A172 (cell line): ENCODE results near the gene MYO18B. TPM values are rescaled to one million over a fixed set of nuclear protein-coding genes. Genes with fewer than 3 reads are reported as not detected.

Experiments used
- DNase-seq: peaks from one replicate; pipeline ENCODE4 v3.0.0-alpha.2; 2015; ENCODE audit warnings: low spot score
- total RNA-seq: library from RNA; depleted of rRNA; stranded (reverse); fragments of >200 nt; shearing (Covaris generic); gene quantifications from 2 replicates; pipeline ENCODE4 v1.2.3, GENCODE V29; 2014

MYO18B gene
- total RNA-seq, 1 experiment from 2014 or later = not detected

DNA sequence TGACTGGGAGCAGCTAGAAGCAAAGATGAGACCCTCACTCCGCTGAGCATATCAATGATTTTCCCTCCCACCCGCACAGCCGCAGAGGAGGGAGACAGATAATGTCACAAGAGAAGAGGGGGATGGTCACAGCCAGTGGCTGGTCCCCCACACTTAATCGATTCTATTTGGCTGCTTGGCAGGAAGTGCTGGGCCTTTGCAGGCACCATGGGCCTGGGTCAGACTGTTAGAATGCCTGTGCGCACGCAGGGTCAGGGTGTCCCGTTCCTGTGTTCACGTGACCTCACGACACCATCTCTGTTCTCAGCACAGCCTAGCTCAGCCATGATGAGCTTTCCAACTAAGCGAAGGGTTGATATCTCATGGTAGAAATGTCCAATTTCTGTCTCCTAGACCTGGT, 107.0 kb downstream of the MYO18B start:
- no peak for DNase-seq

DNA sequence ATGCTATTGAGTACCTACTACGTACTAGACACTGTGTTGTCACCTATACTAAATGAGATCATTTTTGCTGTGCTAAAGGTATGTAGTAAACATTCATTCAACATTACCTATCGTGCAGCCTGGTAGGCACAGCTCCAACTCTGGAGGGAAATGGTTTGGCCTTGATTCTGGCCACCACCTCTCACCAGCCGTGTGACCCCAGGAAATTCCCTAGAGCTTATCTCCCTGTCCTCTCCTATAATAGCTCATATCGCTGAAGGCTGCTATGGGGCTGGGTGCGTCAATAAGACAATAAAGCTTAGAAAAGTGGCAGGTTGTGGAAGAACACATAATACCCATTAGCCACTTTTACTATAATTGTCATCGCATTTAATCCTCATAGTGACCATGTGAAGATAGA, 107.5 kb downstream of the MYO18B start:
- no peak for DNase-seq

DNA sequence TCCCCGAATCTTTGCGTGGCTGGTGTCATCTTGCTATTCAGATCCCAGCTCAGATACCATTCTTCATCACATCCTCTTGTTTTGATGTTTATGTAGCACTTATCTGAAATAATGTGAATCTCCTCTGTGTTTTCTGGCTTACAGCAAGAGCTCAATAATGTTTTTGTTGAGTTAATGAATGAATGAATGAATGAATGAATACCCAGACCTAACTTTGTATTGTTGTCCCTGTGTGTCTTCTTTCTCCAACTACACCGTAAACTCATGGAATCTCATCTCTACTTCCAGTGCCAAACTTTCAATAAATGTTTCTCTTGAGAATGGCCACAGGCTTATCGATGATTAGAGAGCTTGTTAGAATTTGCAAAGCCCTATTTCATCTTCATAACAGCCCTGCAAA, 110.2 kb downstream of the MYO18B start:
- no peak for DNase-seq

- DNase-seq = peak; percentile 2
Measured at GRCh38 chr22:25853078-25853477, 111.1 kb downstream of the MYO18B start.

DNA sequence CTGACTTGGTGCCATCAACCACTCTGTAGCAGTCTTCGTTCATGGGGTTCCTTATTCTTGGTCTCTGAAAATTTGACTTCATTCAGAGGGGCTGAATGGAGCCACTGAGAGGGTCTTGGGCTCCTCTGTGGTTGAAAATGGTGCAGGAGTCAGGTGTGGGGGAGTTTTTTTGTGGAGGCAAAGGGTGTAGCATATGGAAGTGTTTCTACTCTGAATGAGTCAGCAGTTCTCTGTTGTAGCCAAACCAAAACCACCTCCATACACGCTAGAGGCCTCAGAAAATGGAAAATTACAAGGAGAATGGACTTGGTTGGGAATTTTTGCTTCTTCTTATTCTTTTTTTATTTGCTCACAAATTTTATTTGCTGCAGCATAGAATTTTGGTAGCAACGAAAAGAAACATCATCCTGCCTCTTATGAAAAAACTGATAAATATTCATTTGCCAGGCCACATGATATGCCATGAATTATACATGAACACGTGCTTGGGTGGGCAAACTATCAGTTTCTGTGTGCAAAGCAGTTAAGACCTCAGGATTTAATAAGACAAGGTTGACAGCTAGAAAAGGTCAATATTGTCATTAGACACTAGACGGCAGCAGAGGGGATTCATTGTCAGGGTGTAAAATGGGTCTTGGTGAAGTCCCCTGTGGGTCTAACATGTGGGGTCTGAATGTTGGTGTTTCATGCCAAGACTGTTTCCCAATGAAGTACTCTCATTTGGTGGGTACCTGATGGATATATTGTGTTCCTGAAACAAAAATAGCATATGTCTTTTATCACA, 111.7 kb downstream of the MYO18B start:
- DNase-seq = no peak

DNA sequence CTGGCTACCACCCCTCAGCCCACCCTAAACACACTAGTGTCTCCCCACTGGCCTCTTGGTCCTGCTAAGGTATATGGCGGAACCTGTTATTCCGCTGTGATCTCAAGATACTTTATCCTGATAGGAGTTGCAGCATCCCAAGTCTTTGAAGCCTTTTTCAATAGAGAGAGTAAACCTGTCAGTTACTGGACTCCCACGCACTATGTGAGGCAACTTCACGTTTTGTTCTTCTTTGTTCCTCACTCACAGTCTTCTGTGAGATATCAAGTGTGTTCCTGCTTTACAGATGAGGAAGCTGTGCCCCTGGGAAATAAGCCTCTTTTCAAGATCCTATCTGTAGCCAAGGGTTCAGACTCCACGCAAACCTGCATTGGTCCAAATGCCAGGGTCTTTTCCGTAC, 127.8 kb downstream of the MYO18B start:
- DNase-seq = no peak

DNA sequence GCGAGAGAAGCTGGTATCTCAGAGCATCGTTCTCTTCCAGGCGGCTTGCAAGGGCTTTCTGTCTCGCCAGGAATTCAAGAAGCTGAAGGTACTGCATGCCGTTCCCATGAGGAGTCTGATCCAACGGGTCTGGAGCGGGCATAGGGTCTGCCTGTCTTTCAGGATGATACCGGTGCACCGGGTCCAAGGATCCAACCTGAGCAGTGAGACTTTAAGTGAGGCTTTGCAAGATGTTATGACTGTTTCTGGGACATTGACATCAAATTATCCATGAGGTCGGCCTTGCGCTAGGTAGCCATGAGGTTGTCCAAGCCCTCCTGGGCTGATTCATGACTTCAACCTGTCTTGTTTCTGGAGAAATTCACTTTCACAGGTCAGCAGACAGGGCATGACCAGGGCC, 132.3 kb downstream of the MYO18B start:
- no peak for DNase-seq

DNA sequence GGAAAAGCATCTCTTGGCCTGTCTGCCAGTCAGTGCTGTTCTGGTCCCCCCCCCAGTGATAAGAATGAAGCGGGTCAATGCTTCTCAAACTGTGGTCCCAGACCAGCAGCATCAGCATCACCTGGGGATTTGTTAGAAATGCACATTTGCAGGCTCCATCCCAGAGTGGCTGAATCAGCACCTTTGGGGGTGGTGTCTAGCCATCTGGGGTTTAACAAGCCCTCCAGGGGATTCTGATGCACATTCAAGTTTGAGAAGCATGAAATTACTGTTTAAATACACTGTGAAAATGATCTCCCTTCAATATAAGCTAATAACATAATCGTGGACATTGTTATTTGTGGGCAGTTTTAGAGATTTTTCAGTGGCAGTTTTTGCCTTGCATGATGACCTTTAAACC, 133.5 kb downstream of the MYO18B start:
- no peak for DNase-seq

DNA sequence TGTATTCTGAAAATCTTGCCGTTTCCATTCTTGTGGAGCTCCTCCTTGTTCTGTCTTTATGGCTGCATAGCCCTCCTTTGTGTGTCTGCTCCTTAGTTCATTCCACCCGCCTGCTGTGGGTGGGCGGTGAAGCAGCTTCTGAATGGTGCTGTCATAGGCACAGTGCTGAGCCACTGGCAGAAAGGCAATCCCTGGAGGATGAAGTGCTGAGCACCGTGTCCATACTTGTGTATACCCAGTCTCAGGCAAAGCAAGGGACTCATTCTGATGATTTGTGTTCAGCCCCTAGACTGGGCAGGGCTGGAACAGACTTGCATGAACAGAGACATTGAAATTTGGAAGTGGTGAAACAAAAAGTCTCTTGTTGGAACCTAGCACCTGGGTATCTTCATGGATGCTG, 134.9 kb downstream of the MYO18B start:
- DNase-seq = no peak

DNA sequence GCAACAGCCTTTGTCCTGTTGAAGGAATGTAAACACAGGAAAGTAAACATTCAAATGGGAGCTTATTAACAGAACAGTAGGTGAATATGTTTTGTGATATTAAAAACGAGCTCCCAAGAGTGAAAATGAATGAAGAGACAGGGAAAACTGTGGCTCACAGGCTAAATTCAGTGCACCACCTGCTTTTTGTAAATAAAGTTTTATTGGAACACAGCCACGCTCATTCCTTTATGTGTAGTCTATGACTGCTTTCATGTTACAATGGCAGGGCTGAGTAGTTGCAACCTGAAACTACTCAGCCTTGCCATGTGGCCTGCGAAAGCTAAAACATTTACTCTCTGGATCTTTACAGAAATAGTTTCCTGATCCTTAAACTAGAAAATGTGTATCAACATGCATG, 136.9 kb downstream of the MYO18B start:
- DNase-seq = no peak

- DNase-seq = no peak
Measured at GRCh38 chr22:25880524-25880923, 138.5 kb downstream of the MYO18B start.

- DNase-seq = no peak
Measured at GRCh38 chr22:25881210-25881755, 139.3 kb downstream of the MYO18B start.

- no peak for DNase-seq
Measured at GRCh38 chr22:25882360-25882759, 140.4 kb downstream of the MYO18B start.

- no peak for DNase-seq
Measured at GRCh38 chr22:25883482-25884033, 141.6 kb downstream of the MYO18B start.

DNA sequence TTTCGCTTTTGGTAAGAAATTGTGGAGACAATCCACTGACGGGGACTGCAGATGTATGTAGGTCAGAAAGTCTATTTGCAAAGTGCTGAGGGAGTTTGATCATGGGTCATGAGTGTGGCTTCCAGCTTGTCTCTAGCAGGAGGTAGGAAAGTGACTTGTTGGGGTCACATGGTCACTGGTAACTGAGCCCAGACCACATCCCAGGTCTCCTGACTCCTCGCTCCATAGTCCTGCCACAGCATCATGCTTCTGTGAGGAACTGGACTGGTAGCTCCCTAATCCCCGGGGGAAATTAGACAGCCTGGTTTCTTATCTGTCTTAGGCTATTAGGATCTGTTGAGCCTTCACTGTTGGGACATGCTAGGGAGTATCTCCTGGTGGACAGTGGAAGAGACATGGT, 142.1 kb downstream of the MYO18B start:
- no peak for DNase-seq

GRCh38 chr22:25888399-25889054, 146.5 kb downstream of the MYO18B start:
- DNase-seq = no peak

- no peak for DNase-seq
Measured at GRCh38 chr22:25890651-25891050, 148.7 kb downstream of the MYO18B start.

DNA sequence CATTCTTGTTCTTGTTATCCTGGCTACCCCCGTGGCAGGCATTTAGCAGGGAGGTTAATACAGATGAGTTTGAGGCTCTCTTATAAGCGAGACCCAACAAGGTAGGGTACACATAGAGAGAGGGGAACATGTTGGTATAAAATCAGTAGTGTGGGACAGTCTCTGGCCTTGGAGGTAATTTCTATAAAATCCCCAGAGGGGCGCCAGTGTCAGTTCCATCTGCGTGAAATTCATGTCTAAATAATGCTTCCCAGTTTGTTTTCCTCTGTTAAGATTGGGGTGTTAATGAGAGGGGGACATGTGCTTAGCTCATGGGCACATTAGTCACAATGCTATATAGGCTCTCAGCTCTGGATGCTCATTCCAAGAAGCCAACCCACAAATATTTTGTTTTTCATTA, 150.7 kb downstream of the MYO18B start:
- DNase-seq = no peak

DNA sequence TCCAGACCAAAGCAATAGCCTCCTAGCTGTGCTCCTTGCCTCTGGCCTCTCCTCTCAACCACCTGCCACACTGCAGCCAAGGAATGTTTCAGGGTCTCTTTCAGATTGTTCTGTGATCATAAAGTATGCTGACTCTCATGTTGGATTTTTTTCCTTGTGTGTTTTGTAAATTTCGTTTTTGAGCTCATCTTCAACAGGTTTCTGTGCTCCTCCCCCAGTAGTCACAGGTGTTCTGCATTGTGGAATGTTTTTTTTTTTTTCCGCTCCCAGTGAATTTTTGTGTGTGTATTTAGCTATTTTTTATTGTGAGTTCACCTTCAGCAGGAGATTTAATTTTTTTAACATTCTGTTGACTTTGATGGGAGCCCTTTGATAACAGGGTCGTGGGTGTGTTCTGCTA, 153.7 kb downstream of the MYO18B start:
- DNase-seq = no peak

- no peak for DNase-seq
Measured at GRCh38 chr22:25896098-25896497, 154.1 kb downstream of the MYO18B start.

GRCh38 chr22:25896592-25896991, 154.6 kb downstream of the MYO18B start:
- no peak for DNase-seq

GRCh38 chr22:25898707-25899365, 156.8 kb downstream of the MYO18B start:
- DNase-seq = peak; percentile 1
